Fibroblast of lung (primary cell): ENCODE measurements around the gene GNB2.

Experiments used
- CTCF ChIP-seq, 2 donors: IDR thresholded peaks in 1 of 2; conservative IDR thresholded peaks in 1 of 2; 1 replicate in 1 of 2; 2 replicates in 1 of 2; pipeline ENCODE4 v1.5.1; 2011 to 2012; ENCODE audit warnings: low read length in 2 of 2, control low read depth in 1 of 2, inconsistent platforms in 1 of 2, low read depth in 1 of 2, mild to moderate bottlenecking in 1 of 2
- EZH2 ChIP-seq: IDR thresholded peaks from 2 replicates; pipeline ENCODE4 v1.5.1; 2012; ENCODE audit warnings: low read length, control low read depth, mild to moderate bottlenecking; ENCODE audit errors: missing control alignments

- TF ChIP-seq CTCF (conservative IDR thresholded peaks at IDR 0.05 in 1 of 2, IDR thresholded peaks at IDR 0.05 in 1 of 2; ENCODE audit: low read depth in 1 of 2, low read length in 2 of 2) = no peak
- no peak for TF ChIP-seq EZH2
Observed at GRCh38 chr7:100623951-100624824, 49.4 kb upstream of the GNB2 start.
